ENCODE results near the gene PLA2G4C. TPM values are rescaled to one million over a fixed set of nuclear protein-coding genes. Genes with fewer than 3 reads are reported as not detected.

Gene PLA2G4C
- total RNA-seq, 1 experiment from 2014 or later, result 4.5 TPM

DNA sequence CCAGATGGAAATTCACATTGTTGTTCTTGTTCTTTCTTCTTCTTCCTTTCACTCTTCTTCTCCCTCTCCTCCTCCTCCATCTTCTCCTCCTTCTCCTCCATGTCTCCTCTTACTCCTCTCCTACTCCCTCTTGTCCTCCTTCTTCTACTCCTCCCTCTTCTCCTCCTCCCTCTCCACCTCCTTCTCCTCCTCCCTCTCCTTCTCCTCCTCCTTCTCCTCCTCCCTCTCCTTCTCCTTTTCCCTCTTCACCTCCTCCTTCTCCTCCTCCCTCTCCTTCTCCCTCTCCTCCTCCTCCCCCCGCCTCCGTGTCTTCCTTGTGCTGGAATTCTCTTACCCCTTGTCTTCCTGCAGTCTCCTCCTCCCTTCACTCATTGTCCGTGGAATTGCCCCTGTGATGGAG lies 85.1 kb downstream of the PLA2G4C start:
- Mint-ChIP-seq H3K36me3 (no peaks in the 10 kb centered on the region), H3K9me3 (peaks cover 6% of the 10 kb centered on the region; the same call in 1 of the 2 replicates), H3K27ac (no peak overlapping the region), H3K4me3 (no peak overlapping the region), H3K27me3 (ENCODE audit: low read depth) (peaks cover 24% of the 10 kb centered on the region), H3K4me1 (peaks cover 7% of the 10 kb centered on the region; the same call in 1 of the 2 replicates)
- ChIA-PET POLR2A (no interaction called here), CTCF (interaction anchor here (1.7 kb wide), 1 partner anchor 19 kb away, joined by 4 read pairs; no protein-coding TSS in a partner anchor)
- ATAC-seq (no peak), DNase-seq (ENCODE audit: low spot score) (no peak)
- TF ChIP-seq TCF7 (CRISPR knock-in tag; IDR thresholded peaks at IDR 0.05; ENCODE audit: low read depth) (no peak), NFATC4 (CRISPR knock-in tag; IDR thresholded peaks at IDR 0.05) (no peak), ZNF263 (CRISPR knock-in tag; IDR thresholded peaks at IDR 0.05; ENCODE audit: low read depth) (no peak), ZNF138 (CRISPR knock-in tag; conservative IDR thresholded peaks at IDR 0.05) (no peak), ETV6 (CRISPR knock-in tag; IDR thresholded peaks at IDR 0.05) (no peak), CREB1 (CRISPR knock-in tag; IDR thresholded peaks at IDR 0.05) (no peak), ZNF219 (CRISPR knock-in tag; IDR thresholded peaks at IDR 0.05; ENCODE audit: borderline replicate concordance) (no peak), JAZF1 (CRISPR knock-in tag; IDR thresholded peaks at IDR 0.05) (no peak)
- TF ChIP-seq, protein P1, sequence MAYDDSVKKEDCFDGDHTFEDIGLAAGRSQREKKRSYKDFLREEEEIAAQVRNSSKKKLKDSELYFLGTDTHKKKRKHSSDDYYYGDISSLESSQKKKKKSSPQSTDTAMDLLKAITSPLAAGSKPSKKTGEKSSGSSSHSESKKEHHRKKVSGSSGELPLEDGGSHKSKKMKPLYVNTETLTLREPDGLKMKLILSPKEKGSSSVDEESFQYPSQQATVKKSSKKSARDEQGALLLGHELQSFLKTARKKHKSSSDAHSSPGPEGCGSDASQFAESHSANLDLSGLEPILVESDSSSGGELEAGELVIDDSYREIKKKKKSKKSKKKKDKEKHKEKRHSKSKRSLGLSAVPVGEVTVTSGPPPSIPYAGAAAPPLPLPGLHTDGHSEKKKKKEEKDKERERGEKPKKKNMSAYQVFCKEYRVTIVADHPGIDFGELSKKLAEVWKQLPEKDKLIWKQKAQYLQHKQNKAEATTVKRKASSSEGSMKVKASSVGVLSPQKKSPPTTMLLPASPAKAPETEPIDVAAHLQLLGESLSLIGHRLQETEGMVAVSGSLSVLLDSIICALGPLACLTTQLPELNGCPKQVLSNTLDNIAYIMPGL (CRISPR knock-in tag; IDR thresholded peaks at IDR 0.05), result no peak
- TF ChIP-seq, protein P2, sequence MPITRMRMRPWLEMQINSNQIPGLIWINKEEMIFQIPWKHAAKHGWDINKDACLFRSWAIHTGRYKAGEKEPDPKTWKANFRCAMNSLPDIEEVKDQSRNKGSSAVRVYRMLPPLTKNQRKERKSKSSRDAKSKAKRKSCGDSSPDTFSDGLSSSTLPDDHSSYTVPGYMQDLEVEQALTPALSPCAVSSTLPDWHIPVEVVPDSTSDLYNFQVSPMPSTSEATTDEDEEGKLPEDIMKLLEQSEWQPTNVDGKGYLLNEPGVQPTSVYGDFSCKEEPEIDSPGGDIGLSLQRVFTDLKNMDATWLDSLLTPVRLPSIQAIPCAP (CRISPR knock-in tag; IDR thresholded peaks at IDR 0.05), result no peak

DNA sequence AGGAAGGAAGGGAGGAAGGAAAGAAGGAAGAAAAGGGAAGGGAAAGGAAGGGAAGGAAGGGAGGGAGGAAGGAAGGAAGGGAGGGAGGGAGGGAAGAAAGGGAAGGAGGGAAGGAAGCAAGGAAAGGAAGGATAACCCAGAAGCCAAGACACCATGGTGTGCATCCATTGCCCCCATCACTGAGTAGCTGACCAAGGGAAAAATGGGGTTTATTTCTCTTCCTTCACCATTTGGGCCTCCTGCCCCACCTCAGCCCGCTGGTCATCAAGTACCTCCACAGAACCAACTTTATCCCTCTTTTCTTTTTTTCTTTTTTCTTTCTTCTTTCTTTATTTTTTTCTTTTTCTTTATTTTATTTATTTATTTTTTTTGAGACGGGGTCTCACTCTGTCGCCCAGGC lies 87.1 kb downstream of the PLA2G4C start:
- TF ChIP-seq, protein P3, sequence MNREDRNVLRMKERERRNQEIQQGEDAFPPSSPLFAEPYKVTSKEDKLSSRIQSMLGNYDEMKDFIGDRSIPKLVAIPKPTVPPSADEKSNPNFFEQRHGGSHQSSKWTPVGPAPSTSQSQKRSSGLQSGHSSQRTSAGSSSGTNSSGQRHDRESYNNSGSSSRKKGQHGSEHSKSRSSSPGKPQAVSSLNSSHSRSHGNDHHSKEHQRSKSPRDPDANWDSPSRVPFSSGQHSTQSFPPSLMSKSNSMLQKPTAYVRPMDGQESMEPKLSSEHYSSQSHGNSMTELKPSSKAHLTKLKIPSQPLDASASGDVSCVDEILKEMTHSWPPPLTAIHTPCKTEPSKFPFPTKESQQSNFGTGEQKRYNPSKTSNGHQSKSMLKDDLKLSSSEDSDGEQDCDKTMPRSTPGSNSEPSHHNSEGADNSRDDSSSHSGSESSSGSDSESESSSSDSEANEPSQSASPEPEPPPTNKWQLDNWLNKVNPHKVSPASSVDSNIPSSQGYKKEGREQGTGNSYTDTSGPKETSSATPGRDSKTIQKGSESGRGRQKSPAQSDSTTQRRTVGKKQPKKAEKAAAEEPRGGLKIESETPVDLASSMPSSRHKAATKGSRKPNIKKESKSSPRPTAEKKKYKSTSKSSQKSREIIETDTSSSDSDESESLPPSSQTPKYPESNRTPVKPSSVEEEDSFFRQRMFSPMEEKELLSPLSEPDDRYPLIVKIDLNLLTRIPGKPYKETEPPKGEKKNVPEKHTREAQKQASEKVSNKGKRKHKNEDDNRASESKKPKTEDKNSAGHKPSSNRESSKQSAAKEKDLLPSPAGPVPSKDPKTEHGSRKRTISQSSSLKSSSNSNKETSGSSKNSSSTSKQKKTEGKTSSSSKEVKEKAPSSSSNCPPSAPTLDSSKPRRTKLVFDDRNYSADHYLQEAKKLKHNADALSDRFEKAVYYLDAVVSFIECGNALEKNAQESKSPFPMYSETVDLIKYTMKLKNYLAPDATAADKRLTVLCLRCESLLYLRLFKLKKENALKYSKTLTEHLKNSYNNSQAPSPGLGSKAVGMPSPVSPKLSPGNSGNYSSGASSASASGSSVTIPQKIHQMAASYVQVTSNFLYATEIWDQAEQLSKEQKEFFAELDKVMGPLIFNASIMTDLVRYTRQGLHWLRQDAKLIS (CRISPR knock-in tag; IDR thresholded peaks at IDR 0.05; ENCODE audit: borderline replicate concordance), result no peak
- TF ChIP-seq, protein P4, sequence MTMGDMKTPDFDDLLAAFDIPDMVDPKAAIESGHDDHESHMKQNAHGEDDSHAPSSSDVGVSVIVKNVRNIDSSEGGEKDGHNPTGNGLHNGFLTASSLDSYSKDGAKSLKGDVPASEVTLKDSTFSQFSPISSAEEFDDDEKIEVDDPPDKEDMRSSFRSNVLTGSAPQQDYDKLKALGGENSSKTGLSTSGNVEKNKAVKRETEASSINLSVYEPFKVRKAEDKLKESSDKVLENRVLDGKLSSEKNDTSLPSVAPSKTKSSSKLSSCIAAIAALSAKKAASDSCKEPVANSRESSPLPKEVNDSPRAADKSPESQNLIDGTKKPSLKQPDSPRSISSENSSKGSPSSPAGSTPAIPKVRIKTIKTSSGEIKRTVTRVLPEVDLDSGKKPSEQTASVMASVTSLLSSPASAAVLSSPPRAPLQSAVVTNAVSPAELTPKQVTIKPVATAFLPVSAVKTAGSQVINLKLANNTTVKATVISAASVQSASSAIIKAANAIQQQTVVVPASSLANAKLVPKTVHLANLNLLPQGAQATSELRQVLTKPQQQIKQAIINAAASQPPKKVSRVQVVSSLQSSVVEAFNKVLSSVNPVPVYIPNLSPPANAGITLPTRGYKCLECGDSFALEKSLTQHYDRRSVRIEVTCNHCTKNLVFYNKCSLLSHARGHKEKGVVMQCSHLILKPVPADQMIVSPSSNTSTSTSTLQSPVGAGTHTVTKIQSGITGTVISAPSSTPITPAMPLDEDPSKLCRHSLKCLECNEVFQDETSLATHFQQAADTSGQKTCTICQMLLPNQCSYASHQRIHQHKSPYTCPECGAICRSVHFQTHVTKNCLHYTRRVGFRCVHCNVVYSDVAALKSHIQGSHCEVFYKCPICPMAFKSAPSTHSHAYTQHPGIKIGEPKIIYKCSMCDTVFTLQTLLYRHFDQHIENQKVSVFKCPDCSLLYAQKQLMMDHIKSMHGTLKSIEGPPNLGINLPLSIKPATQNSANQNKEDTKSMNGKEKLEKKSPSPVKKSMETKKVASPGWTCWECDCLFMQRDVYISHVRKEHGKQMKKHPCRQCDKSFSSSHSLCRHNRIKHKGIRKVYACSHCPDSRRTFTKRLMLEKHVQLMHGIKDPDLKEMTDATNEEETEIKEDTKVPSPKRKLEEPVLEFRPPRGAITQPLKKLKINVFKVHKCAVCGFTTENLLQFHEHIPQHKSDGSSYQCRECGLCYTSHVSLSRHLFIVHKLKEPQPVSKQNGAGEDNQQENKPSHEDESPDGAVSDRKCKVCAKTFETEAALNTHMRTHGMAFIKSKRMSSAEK (CRISPR knock-in tag; IDR thresholded peaks at IDR 0.05; ENCODE audit: borderline replicate concordance), result no peak
- no peak for TF ChIP-seq CREB1 (CRISPR knock-in tag; IDR thresholded peaks at IDR 0.05)
- TF ChIP-seq, protein P5, sequence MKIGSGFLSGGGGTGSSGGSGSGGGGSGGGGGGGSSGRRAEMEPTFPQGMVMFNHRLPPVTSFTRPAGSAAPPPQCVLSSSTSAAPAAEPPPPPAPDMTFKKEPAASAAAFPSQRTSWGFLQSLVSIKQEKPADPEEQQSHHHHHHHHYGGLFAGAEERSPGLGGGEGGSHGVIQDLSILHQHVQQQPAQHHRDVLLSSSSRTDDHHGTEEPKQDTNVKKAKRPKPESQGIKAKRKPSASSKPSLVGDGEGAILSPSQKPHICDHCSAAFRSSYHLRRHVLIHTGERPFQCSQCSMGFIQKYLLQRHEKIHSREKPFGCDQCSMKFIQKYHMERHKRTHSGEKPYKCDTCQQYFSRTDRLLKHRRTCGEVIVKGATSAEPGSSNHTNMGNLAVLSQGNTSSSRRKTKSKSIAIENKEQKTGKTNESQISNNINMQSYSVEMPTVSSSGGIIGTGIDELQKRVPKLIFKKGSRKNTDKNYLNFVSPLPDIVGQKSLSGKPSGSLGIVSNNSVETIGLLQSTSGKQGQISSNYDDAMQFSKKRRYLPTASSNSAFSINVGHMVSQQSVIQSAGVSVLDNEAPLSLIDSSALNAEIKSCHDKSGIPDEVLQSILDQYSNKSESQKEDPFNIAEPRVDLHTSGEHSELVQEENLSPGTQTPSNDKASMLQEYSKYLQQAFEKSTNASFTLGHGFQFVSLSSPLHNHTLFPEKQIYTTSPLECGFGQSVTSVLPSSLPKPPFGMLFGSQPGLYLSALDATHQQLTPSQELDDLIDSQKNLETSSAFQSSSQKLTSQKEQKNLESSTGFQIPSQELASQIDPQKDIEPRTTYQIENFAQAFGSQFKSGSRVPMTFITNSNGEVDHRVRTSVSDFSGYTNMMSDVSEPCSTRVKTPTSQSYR (CRISPR knock-in tag; IDR thresholded peaks at IDR 0.05), result no peak
- no peak for TF ChIP-seq RELA (CRISPR knock-in tag; IDR thresholded peaks at IDR 0.05; ENCODE audit: borderline replicate concordance)
- TF ChIP-seq, protein P6, sequence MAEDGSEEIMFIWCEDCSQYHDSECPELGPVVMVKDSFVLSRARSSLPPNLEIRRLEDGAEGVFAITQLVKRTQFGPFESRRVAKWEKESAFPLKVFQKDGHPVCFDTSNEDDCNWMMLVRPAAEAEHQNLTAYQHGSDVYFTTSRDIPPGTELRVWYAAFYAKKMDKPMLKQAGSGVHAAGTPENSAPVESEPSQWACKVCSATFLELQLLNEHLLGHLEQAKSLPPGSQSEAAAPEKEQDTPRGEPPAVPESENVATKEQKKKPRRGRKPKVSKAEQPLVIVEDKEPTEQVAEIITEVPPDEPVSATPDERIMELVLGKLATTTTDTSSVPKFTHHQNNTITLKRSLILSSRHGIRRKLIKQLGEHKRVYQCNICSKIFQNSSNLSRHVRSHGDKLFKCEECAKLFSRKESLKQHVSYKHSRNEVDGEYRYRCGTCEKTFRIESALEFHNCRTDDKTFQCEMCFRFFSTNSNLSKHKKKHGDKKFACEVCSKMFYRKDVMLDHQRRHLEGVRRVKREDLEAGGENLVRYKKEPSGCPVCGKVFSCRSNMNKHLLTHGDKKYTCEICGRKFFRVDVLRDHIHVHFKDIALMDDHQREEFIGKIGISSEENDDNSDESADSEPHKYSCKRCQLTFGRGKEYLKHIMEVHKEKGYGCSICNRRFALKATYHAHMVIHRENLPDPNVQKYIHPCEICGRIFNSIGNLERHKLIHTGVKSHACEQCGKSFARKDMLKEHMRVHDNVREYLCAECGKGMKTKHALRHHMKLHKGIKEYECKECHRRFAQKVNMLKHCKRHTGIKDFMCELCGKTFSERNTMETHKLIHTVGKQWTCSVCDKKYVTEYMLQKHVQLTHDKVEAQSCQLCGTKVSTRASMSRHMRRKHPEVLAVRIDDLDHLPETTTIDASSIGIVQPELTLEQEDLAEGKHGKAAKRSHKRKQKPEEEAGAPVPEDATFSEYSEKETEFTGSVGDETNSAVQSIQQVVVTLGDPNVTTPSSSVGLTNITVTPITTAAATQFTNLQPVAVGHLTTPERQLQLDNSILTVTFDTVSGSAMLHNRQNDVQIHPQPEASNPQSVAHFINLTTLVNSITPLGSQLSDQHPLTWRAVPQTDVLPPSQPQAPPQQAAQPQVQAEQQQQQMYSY (CRISPR knock-in tag; IDR thresholded peaks at IDR 0.05), result no peak
- no peaks in the 10 kb centered on the region for H3K36me3 Mint-ChIP-seq
- DNase-seq (ENCODE audit: low spot score) (no peak), ATAC-seq (no peak)
- H3K4me3 Mint-ChIP-seq, result no peak overlapping the region
- POLR2A ChIA-PET, result interaction anchor here (0.7 kb wide), 1 partner anchor 88 kb away, joined by 7 read pairs; no protein-coding TSS in a partner anchor
- CTCF ChIA-PET, result no interaction called here
- peaks cover 19% of the 10 kb centered on the region for H3K4me1 Mint-ChIP-seq
- H3K27me3 Mint-ChIP-seq (ENCODE audit: low read depth), result peaks cover 21% of the 10 kb centered on the region
- H3K9me3 Mint-ChIP-seq, result peaks cover 6% of the 10 kb centered on the region; the same call in 1 of the 2 replicates
- no peak overlapping the region for H3K27ac Mint-ChIP-seq

Data from WTC11 (cell line).